ENCODE data around the gene KIAA0586.
"Not testable (repeated sequence)": the region's sequence is repeated elsewhere in the genome, so short reads cannot be mapped to it uniquely, and the experiment has no call there.

Gene KIAA0586

GRCh38 chr14:58581389-58581788, 153.9 kb downstream of the KIAA0586 start:
- not testable (repeated sequence) for H3K27me3 ChIP-seq (ENCODE audit: control insufficient read depth, insufficient read depth, low read length); H3K9me3 ChIP-seq (ENCODE audit: control insufficient read depth, low read length); H3K4me3 ChIP-seq (ENCODE audit: low read length); H3K36me3 ChIP-seq (ENCODE audit: control insufficient read depth, insufficient read depth, low read length); H3K4me1 ChIP-seq (ENCODE audit: control insufficient read depth, insufficient read depth, low read length); H3K9ac ChIP-seq (ENCODE audit: low read length)

DNA sequence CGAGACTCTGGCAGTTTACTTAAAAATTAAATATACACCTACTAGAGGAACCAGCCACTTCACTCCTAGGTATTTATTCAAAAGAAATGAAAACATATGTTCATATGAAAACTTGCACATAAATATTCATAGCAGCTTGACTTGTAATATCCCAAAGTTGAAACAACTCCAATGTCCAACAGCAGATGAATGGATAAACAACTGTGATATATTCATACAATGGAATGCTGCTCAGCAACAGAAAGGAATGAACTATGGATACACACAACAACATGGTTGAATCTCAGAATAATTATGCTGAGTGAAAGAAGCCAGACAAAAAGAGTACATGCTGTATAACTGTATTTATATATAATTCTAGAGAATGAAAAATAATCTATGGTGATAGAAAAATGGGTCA, 156.9 kb downstream of the KIAA0586 start:
- H3K4me3 ChIP-seq (ENCODE audit: low read length): no peak overlapping the region
- no peaks in the 10 kb centered on the region for H3K4me1 ChIP-seq (ENCODE audit: control insufficient read depth, insufficient read depth, low read length)
- H3K27me3 ChIP-seq (ENCODE audit: control insufficient read depth, insufficient read depth, low read length): no peaks in the 10 kb centered on the region
- H3K9ac ChIP-seq (ENCODE audit: low read length): no peak overlapping the region
- H3K9me3 ChIP-seq (ENCODE audit: control insufficient read depth, low read length): no peaks in the 10 kb centered on the region
- H3K36me3 ChIP-seq (ENCODE audit: control insufficient read depth, insufficient read depth, low read length): no peaks in the 10 kb centered on the region

- Histone ChIP-seq H3K9me3 (ENCODE audit: control insufficient read depth, low read length) (no peaks in the 10 kb centered on the region), H3K9ac (ENCODE audit: low read length) (no peak overlapping the region), H3K36me3 (ENCODE audit: control insufficient read depth, insufficient read depth, low read length) (no peaks in the 10 kb centered on the region), H3K4me1 (ENCODE audit: control insufficient read depth, insufficient read depth, low read length) (no peaks in the 10 kb centered on the region), H3K27me3 (ENCODE audit: control insufficient read depth, insufficient read depth, low read length) (no peaks in the 10 kb centered on the region), H3K4me3 (ENCODE audit: low read length) (no peak overlapping the region)
Observed at GRCh38 chr14:58587271-58587670, 159.8 kb downstream of the KIAA0586 start.

GRCh38 chr14:58588321-58588720, 160.8 kb downstream of the KIAA0586 start:
- H3K27me3 ChIP-seq (ENCODE audit: control insufficient read depth, insufficient read depth, low read length); H3K9ac ChIP-seq (ENCODE audit: low read length); H3K4me1 ChIP-seq (ENCODE audit: control insufficient read depth, insufficient read depth, low read length); H3K4me3 ChIP-seq (ENCODE audit: low read length); H3K9me3 ChIP-seq (ENCODE audit: control insufficient read depth, low read length); H3K36me3 ChIP-seq (ENCODE audit: control insufficient read depth, insufficient read depth, low read length): not testable (repeated sequence)

- Histone ChIP-seq H3K36me3 (ENCODE audit: control insufficient read depth, insufficient read depth, low read length) (no peaks in the 10 kb centered on the region), H3K27me3 (ENCODE audit: control insufficient read depth, insufficient read depth, low read length) (no peaks in the 10 kb centered on the region), H3K9me3 (ENCODE audit: control insufficient read depth, low read length) (no peaks in the 10 kb centered on the region), H3K9ac (ENCODE audit: low read length) (no peak overlapping the region), H3K4me1 (ENCODE audit: control insufficient read depth, insufficient read depth, low read length) (no peaks in the 10 kb centered on the region), H3K4me3 (ENCODE audit: low read length) (no peak overlapping the region)
Observed at GRCh38 chr14:58593977-58594376, 166.5 kb downstream of the KIAA0586 start.

GRCh38 chr14:58597041-58597440, 169.5 kb downstream of the KIAA0586 start:
- Histone ChIP-seq H3K4me3 (ENCODE audit: low read length) (no peak overlapping the region), H3K27me3 (ENCODE audit: control insufficient read depth, insufficient read depth, low read length) (no peaks in the 10 kb centered on the region), H3K9me3 (ENCODE audit: control insufficient read depth, low read length) (no peaks in the 10 kb centered on the region), H3K4me1 (ENCODE audit: control insufficient read depth, insufficient read depth, low read length) (no peaks in the 10 kb centered on the region), H3K36me3 (ENCODE audit: control insufficient read depth, insufficient read depth, low read length) (no peaks in the 10 kb centered on the region), H3K9ac (ENCODE audit: low read length) (no peak overlapping the region)

- Histone ChIP-seq H3K27me3 (ENCODE audit: control insufficient read depth, insufficient read depth, low read length) (no peaks in the 10 kb centered on the region), H3K36me3 (ENCODE audit: control insufficient read depth, insufficient read depth, low read length) (no peaks in the 10 kb centered on the region), H3K9ac (ENCODE audit: low read length) (no peak overlapping the region), H3K4me1 (ENCODE audit: control insufficient read depth, insufficient read depth, low read length) (no peaks in the 10 kb centered on the region), H3K9me3 (ENCODE audit: control insufficient read depth, low read length) (no peaks in the 10 kb centered on the region), H3K4me3 (ENCODE audit: low read length) (no peak overlapping the region)
Observed at GRCh38 chr14:58598028-58598803, 170.7 kb downstream of the KIAA0586 start.

GRCh38 chr14:58598804-58599525, 171.4 kb downstream of the KIAA0586 start:
- H3K36me3 ChIP-seq (ENCODE audit: control insufficient read depth, insufficient read depth, low read length): no peaks in the 10 kb centered on the region
- no peaks in the 10 kb centered on the region for H3K27me3 ChIP-seq (ENCODE audit: control insufficient read depth, insufficient read depth, low read length)
- H3K4me1 ChIP-seq (ENCODE audit: control insufficient read depth, insufficient read depth, low read length): no peaks in the 10 kb centered on the region
- H3K4me3 ChIP-seq (ENCODE audit: low read length): no peak overlapping the region
- H3K9me3 ChIP-seq (ENCODE audit: control insufficient read depth, low read length): no peaks in the 10 kb centered on the region
- no peak overlapping the region for H3K9ac ChIP-seq (ENCODE audit: low read length)

- Histone ChIP-seq H3K4me1 (ENCODE audit: control insufficient read depth, insufficient read depth, low read length) (no peaks in the 10 kb centered on the region), H3K4me3 (ENCODE audit: low read length) (no peak overlapping the region), H3K9me3 (ENCODE audit: control insufficient read depth, low read length) (no peaks in the 10 kb centered on the region), H3K36me3 (ENCODE audit: control insufficient read depth, insufficient read depth, low read length) (no peaks in the 10 kb centered on the region), H3K9ac (ENCODE audit: low read length) (no peak overlapping the region), H3K27me3 (ENCODE audit: control insufficient read depth, insufficient read depth, low read length) (no peaks in the 10 kb centered on the region)
Observed at GRCh38 chr14:58599707-58600106, 172.2 kb downstream of the KIAA0586 start.
